Neural progenitor cell (in vitro differentiated cells): ENCODE measurements around the gene MEIS2. TPM values are rescaled to one million over a fixed set of nuclear protein-coding genes. Genes with fewer than 3 reads are reported as not detected.

ENCODE experiments used
- DNase-seq: peaks from one replicate; pipeline ENCODE4 v3.0.0-alpha.2; 2016; ENCODE audit warnings: low spot score
- H2AFZ ChIP-seq: fragments of 200-600 bp; sonication (generic); replicated peaks from 2 replicates; pipeline ENCODE4 v1.6.1; 2016; ENCODE audit warnings: antibody characterized with exemption
- H3F3A ChIP-seq: fragments of 200-600 bp; sonication (generic); 2 replicates; pipeline ENCODE4 v1.6.1; 2016; ENCODE audit warnings: antibody characterized with exemption, low read depth
- H3K27ac ChIP-seq: fragments of 200-600 bp; sonication (generic); 2 replicates; pipeline ENCODE4 v1.5.1; 2016; ENCODE audit warnings: mild to moderate bottlenecking
- H3K27me3 ChIP-seq: fragments of 200-600 bp; sonication (generic); 2 replicates; pipeline ENCODE4 v1.6.1; 2016; ENCODE audit warnings: mild to moderate bottlenecking, moderate library complexity
- H3K36me3 ChIP-seq: fragments of 200-600 bp; sonication (generic); 2 replicates; pipeline ENCODE4 v1.5.1; 2016
- H3K4me1 ChIP-seq: fragments of 200-600 bp; sonication (generic); 2 replicates; pipeline ENCODE4 v1.6.1; 2016; ENCODE audit warnings: mixed run types
- H3K4me2 ChIP-seq: fragments of 200-600 bp; sonication (generic); 2 replicates; pipeline ENCODE4 v1.6.1; 2016
- H3K4me3 ChIP-seq: fragments of 200-600 bp; sonication (generic); 2 replicates; pipeline ENCODE4 v1.5.1; 2016
- H3K79me2 ChIP-seq: fragments of 200-600 bp; sonication (generic); 2 replicates; pipeline ENCODE4 v1.6.1; 2016; ENCODE audit warnings: low read depth
- H3K9ac ChIP-seq: fragments of 200-600 bp; sonication (generic); 2 replicates; pipeline ENCODE4 v1.6.1; 2016
- H3K9me3 ChIP-seq: fragments of 200-600 bp; sonication (generic); 2 replicates; pipeline ENCODE4 v1.5.1; 2016; ENCODE audit warnings: low read depth
- H4K20me1 ChIP-seq: fragments of 200-600 bp; sonication (generic); 2 replicates; pipeline ENCODE4 v1.6.1; 2016; ENCODE audit warnings: low read depth
- H3K27ac Mint-ChIP-seq: 3 replicates; pipeline ENCODE4 v1.8.0; 2021; ENCODE audit warnings: mixed read lengths
- H3K27me3 Mint-ChIP-seq: 2 replicates; pipeline ENCODE4 v1.8.0; 2022; ENCODE audit warnings: low read depth, mild to moderate bottlenecking, inconsistent platforms, moderate library complexity, mixed read lengths; ENCODE audit not compliant: insufficient read depth
- H3K36me3 Mint-ChIP-seq: 3 replicates; pipeline ENCODE4 v1.8.0; 2021; ENCODE audit warnings: mixed read lengths
- H3K4me1 Mint-ChIP-seq: 3 replicates; pipeline ENCODE4 v1.8.0; 2021; ENCODE audit warnings: mixed read lengths
- H3K4me3 Mint-ChIP-seq: 3 replicates; pipeline ENCODE4 v1.8.0; 2021; ENCODE audit warnings: mild to moderate bottlenecking, moderate library complexity, mixed read lengths
- H3K9me3 Mint-ChIP-seq: 3 replicates; pipeline ENCODE4 v1.8.0; 2020; ENCODE audit warnings: mixed read lengths
- EZH2 ChIP-seq: fragments of 200-600 bp; sonication (generic); IDR thresholded peaks from 2 replicates; pipeline ENCODE4 v1.6.1; 2017; ENCODE audit warnings: antibody characterized with exemption, mild to moderate bottlenecking, moderate library complexity
- EZH2phosphoT487 ChIP-seq: fragments of 200-600 bp; sonication (generic); IDR thresholded peaks from 2 replicates; pipeline ENCODE4 v1.6.1; 2017; ENCODE audit warnings: antibody characterized with exemption
- total RNA-seq: library from RNA; depleted of rRNA; stranded (reverse); fragments of >200 nt; gene quantifications from 2 replicates; pipeline ENCODE4 v1.2.3, GENCODE V29; 2015; ENCODE audit warnings: low replicate concordance
- TF ChIP-seq, protein P1 (sequence below): fragments of 200-600 bp; sonication (generic); IDR thresholded peaks from 2 replicates; pipeline ENCODE4 v1.5.1; 2017; ENCODE audit warnings: antibody characterized with exemption, mild to moderate bottlenecking

The MEIS2 gene
- total RNA-seq, 1 donor from 2014 or later = 18.3 TPM

DNA sequence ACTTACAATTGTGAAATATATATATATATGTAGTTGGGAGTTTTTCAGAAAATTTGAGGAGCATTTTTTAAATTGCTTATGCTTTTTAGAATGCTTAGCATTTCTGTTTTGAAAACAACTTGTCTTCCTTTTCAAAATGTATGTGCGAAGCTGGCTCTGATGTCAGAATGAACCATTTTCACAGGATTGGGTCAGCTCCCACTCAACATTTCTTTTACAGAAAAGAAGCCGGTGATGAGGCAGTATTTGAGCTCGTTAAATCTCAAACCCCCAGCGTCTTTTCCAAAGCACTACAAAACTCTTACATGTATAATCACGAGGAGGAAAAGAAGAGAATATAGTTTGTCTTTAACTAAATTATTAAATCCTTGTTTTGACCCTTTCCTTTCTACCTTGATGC lies 225.4 kb downstream of the MEIS2 start:
- no peaks in the 10 kb centered on the region for H3K9me3 Mint-ChIP-seq
- H3K4me3 ChIP-seq = no peak overlapping the region
- H3K4me2 ChIP-seq = no peak overlapping the region
- H3K27me3 Mint-ChIP-seq = peaks cover 40% of the 10 kb centered on the region
- H3K79me2 ChIP-seq = no peaks in the 10 kb centered on the region
- DNase-seq = no peak
- TF ChIP-seq EZH2 (no peak), EZH2phosphoT487 (no peak)
- TF ChIP-seq, protein P1, sequence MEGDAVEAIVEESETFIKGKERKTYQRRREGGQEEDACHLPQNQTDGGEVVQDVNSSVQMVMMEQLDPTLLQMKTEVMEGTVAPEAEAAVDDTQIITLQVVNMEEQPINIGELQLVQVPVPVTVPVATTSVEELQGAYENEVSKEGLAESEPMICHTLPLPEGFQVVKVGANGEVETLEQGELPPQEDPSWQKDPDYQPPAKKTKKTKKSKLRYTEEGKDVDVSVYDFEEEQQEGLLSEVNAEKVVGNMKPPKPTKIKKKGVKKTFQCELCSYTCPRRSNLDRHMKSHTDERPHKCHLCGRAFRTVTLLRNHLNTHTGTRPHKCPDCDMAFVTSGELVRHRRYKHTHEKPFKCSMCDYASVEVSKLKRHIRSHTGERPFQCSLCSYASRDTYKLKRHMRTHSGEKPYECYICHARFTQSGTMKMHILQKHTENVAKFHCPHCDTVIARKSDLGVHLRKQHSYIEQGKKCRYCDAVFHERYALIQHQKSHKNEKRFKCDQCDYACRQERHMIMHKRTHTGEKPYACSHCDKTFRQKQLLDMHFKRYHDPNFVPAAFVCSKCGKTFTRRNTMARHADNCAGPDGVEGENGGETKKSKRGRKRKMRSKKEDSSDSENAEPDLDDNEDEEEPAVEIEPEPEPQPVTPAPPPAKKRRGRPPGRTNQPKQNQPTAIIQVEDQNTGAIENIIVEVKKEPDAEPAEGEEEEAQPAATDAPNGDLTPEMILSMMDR = no peak
- no peaks in the 10 kb centered on the region for H3K36me3 ChIP-seq
- peaks cover 13% of the 10 kb centered on the region for H4K20me1 ChIP-seq
- H3K27me3 ChIP-seq = peaks cover 66% of the 10 kb centered on the region
- no peak overlapping the region for H3K4me3 Mint-ChIP-seq
- H3F3A ChIP-seq = peaks cover 26% of the 10 kb centered on the region
- peaks cover 30% of the 10 kb centered on the region for H3K4me1 ChIP-seq
- H3K9ac ChIP-seq = no peak overlapping the region
- peaks cover 18% of the 10 kb centered on the region for H3K4me1 Mint-ChIP-seq
- H3K9me3 ChIP-seq = no peaks in the 10 kb centered on the region
- H3K27ac ChIP-seq = no peak overlapping the region
- no peak overlapping the region for H2AFZ ChIP-seq
- H3K36me3 Mint-ChIP-seq = no peaks in the 10 kb centered on the region
- no peak overlapping the region for H3K27ac Mint-ChIP-seq

DNA sequence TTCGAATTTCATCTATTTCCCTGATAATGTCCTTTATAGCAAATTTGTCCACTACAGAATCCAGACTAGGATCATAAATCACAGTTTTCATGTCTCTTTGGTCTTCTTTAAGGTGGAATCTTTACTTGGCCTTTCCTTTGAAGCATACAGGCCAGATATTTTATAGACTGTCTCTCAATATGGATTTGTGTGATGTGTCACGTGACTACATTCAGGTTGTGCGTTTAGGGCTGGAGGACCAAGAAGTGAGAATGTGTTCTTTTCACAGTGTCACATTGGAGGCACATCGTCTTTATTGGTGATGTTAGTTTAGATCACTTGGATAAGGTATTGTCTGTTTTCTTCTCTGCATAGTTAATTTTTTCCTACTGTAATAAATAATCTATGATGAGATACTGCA lies 232.9 kb downstream of the MEIS2 start:
- Histone ChIP-seq H3K4me2 (no peak overlapping the region), H4K20me1 (no peaks in the 10 kb centered on the region), H3K4me3 (no peak overlapping the region), H3K27ac (no peak overlapping the region), H3F3A (no peaks in the 10 kb centered on the region), H3K4me1 (no peaks in the 10 kb centered on the region), H3K79me2 (no peaks in the 10 kb centered on the region), H2AFZ (no peak overlapping the region), H3K9me3 (no peaks in the 10 kb centered on the region), H3K36me3 (no peaks in the 10 kb centered on the region), H3K9ac (no peak overlapping the region), H3K27me3 (no peaks in the 10 kb centered on the region)
- Mint-ChIP-seq H3K36me3 (no peaks in the 10 kb centered on the region), H3K27me3 (no peaks in the 10 kb centered on the region), H3K9me3 (no peaks in the 10 kb centered on the region), H3K4me3 (no peak overlapping the region), H3K27ac (no peak overlapping the region), H3K4me1 (no peaks in the 10 kb centered on the region)
- no peak for DNase-seq
- TF ChIP-seq EZH2 (no peak), EZH2phosphoT487 (no peak)
- TF ChIP-seq, protein P1 = no peak

DNA sequence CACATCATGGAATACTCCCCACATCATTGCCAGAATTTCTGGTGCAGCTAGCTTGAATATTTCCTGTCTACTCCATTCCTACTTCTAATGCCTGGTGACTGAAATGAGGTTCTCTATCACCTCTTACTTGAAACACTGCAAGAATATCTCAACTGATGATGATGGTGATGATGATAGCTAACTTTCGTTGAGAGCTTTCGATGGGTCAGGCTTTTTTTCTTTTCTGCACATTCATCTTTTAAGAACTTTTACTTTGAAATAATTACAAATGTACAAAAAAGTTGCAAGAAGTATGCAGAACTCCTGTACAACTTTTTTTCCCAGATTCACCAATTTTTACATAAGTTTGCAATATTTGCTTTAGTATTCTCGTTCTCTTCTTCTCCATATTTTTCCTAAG lies 233.5 kb downstream of the MEIS2 start:
- H4K20me1 ChIP-seq = no peaks in the 10 kb centered on the region

More for the DNA sequence above, 233.5 kb downstream of the MEIS2 start:
- Histone ChIP-seq H2AFZ (no peak overlapping the region), H3K9me3 (no peaks in the 10 kb centered on the region), H3K4me2 (no peak overlapping the region), H3K79me2 (no peaks in the 10 kb centered on the region), H3K27ac (no peak overlapping the region), H3K36me3 (no peaks in the 10 kb centered on the region), H3F3A (no peaks in the 10 kb centered on the region), H3K4me3 (no peak overlapping the region), H3K27me3 (no peaks in the 10 kb centered on the region), H3K9ac (no peak overlapping the region), H3K4me1 (no peaks in the 10 kb centered on the region)
- no peaks in the 10 kb centered on the region for H3K4me1 Mint-ChIP-seq
- no peak overlapping the region for H3K4me3 Mint-ChIP-seq
- no peaks in the 10 kb centered on the region for H3K9me3 Mint-ChIP-seq
- H3K36me3 Mint-ChIP-seq = no peaks in the 10 kb centered on the region
- TF ChIP-seq EZH2phosphoT487 (no peak), EZH2 (no peak)
- TF ChIP-seq, protein P1 = no peak
- no peak overlapping the region for H3K27ac Mint-ChIP-seq
- DNase-seq = no peak
- H3K27me3 Mint-ChIP-seq = no peaks in the 10 kb centered on the region
